HG03103 (cell line): ENCODE data around the gene CFDP1.

Experiments
- ATAC-seq: cut with Tn5 transposase; IDR thresholded peaks from one replicate; pipeline ENCODE4 v1.9.1; 2021; ENCODE audit warnings: low read depth; ENCODE audit not compliant: unreplicated experiment

Gene CFDP1

DNA sequence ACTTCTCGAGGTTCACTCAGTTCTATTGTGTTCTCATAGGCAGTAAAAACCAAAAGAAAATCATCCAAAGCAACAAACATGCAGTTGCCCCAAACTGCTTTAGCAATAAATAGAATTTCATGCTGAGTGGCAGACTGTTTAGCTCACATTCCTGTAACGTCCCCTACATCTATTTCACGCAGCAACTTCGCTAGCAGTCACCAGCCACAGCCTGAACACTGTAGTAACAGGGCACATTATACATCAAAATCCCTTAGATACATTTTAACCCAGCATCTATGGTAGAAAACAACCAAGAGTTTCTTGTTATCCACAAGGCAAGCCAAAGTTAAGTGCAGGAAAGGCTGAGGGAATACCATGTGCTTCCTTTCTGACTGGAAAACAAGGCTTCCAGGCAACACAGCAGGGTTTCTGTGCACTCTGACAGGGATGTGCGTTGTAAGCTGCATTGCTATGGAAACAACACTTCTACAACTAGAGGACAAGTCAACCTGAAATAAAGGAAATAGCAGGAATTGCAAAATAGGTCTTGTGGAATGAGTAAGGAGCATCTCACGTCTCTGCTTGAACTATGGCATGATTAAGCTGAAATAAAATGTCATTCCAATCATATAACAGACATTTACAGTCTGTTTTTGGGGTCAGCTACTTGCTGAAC is 55.4 kb downstream of the CFDP1 start:
- ATAC-seq: no peak

GRCh38 chr16:75376475-75377161 is 56.7 kb downstream of the CFDP1 start:
- no peak for ATAC-seq

DNA sequence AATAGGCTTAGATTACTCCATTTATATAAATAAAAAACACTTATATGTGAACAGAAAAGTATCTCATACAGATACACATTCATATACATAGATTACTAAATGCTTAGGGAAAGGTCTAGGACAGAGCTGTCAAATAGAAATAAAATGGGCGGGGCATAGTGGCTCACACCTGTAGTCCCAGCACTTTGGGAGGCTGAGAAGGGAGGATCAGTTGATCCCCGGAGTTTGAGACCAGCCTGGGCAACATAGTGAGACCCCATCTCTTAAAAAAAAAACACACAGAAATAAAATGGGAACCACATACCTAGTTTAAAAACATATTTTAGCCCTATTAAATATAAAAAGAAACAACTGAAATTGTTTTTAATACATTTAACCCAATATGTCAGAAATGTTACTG is 58.9 kb downstream of the CFDP1 start:
- no peak for ATAC-seq

- ATAC-seq: no peak
These were observed 61.0 kb downstream of the CFDP1 start for GRCh38 chr16:75372236-75372856.

- ATAC-seq: no peak
These were observed 62.1 kb downstream of the CFDP1 start for GRCh38 chr16:75371171-75371570.

DNA sequence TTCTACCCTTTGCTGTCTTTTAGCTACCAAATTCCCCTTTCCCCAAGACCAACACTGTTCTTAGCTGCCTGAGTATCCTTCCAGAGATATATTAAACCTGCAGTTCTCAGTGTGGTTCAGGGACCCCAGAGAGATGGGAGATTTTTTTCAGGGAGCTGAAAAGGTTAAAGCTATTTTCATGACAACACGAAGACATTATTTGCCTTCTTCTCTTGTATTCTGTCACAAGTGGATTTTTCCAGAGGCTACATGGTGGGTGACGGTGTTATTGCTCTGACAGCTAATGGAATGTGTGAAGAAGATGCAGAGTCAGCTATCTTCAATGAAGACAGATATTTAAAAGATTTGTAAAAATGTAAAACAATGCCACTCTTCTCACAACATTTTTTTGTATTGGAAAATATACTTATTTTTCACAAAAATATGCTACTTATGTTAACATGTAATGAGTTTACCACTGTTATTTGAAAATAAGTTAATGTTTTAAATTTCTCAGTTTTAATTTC is 69.0 kb downstream of the CFDP1 start:
- no peak for ATAC-seq

- no peak for ATAC-seq
These were observed 70.5 kb downstream of the CFDP1 start for GRCh38 chr16:75362846-75363245.

DNA sequence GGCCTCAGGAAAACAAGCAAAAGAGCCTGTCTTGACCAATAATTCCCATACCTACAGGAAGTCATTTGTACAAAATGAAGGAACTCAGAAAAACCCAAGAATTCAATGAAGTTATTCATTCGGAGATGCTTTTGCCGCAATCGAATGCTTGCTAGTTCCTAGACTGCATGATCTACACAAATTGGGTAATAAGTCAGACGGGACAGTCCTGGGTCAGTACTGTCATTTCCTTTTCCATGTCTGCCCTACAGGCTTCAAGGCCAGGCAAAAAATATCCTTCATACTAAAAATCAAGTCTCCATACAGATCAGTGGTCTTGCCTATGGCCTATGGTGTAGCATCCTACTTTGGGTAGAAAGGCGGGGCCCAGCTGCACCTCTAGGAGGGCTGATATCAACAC is 71.4 kb downstream of the CFDP1 start:
- ATAC-seq: no peak

- ATAC-seq: no peak
These were observed 79.1 kb downstream of the CFDP1 start for GRCh38 chr16:75354170-75354569.

DNA sequence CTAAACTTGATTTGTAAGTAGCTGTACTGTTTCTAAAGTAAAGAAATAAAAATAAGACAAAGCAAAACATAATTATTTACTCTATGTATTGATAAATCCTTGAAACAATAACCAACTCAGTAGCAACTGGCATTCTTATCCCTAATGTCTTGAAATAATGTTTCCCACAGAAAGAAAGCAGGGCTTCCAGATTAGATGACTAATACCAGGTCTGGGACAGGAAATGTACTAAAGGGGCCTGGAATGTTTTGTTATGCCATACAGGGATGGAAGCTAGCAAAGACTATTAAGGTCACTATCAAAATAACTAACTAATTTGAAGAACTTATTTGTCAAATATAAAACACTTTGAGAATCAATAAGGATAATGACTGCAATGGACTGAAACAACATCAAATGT is 82.1 kb downstream of the CFDP1 start:
- no peak for ATAC-seq

DNA sequence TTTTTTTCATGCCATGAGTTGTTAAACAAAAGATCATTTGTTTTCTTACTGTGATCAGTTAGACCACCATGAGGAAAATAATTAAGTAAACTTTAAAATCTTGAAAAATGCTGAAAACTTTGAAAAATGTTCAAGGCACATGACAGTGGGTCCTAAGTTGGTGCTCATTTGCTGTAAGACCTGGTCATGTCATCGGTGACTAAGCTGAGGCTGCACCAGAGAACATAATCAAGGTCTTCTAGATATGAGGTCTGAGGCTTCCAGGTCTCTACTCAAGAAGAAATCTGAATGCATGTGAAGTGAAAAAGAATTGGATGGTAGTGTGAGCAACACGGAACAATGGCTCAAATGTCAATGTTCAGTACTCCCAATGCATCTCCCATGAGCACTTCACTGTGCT is 87.6 kb downstream of the CFDP1 start:
- no peak for ATAC-seq

GRCh38 chr16:75343941-75344340 is 89.4 kb downstream of the CFDP1 start:
- no peak for ATAC-seq

- ATAC-seq: no peak
These were observed 90.0 kb downstream of the CFDP1 start for GRCh38 chr16:75343286-75343685.

GRCh38 chr16:75342308-75342811 is 90.9 kb downstream of the CFDP1 start:
- no peak for ATAC-seq

DNA sequence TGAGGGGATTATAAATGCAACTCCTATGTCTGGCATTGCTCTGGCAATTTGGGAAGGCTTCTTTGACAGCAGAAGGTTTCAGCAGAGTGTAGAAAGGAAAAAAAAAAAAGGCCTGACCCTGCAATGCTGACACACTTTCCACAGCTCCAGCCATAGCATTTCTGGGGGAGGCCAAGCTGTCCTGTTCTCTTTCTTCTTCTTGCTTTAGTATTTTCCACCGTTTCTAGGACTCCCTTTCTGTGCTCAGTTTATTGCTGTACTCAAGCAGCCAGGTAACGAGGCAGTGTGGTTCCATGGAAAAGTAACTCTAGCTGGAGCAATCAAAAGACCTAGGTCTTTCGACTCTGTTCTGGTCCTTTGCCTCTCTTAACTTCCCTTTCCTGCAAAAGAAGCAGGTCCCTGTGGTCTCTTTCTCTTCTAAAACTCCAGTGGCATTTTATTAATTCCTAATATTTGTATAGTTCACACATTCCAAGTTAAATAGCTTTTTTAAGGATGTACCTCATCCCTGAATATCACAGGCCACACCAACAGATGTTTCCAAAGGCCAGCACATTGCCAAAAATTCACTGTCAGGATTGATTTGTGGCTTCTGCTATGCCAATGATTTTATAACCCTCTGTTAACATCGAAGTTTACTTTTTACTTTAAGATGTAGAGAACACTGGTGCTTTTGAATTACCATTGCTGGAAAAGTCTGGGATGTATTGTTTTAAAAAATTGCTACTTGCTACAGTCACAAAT is 91.6 kb downstream of the CFDP1 start:
- ATAC-seq: no peak

GRCh38 chr16:75340741-75341491 is 92.4 kb downstream of the CFDP1 start:
- ATAC-seq: no peak

- ATAC-seq: no peak
These were observed 95.9 kb downstream of the CFDP1 start for GRCh38 chr16:75337430-75337829.

GRCh38 chr16:75336521-75336920 is 96.8 kb downstream of the CFDP1 start:
- no peak for ATAC-seq

DNA sequence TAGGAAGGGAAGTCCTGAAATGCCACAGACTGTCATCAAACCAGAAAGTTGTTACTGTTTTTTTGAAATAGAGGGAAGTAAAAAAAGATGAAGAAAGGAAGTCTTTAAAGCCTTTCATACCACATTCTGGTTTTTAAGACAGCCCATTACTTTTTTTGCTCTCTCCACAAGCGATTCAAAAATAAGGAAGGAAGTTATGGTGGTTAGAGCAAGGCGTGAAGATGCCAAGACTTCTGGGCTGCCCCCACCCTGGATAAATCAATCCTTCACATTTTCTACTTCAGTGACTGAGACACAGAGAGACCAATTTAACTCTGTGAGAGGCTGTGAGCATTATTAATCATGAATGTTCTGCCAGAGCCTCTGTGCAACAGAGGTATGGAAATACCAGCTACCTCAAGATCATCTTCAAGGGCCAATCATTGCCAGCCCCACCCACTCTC is 99.6 kb downstream of the CFDP1 start:
- no peak for ATAC-seq

DNA sequence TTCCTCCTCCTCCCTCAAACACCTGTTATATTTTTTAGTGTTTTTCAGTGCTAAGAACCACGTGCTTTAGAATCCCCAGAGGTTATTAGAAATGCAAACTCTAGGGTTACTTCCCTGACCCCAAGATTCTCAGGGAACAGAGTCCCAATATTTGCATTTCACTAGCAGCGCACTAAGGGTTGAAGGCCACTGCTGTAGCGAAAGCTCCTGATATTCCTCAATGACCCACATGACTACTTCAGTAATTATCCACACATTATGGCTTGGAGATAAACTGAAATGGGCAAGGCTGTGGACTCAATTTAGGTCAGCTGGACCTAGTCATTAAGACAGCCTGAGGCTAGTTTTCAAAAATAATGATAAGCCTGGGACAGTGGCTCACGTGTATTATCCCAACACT is 103.4 kb downstream of the CFDP1 start:
- ATAC-seq: no peak
